GM12878 (cell line): ENCODE results near the gene PRKG1. TPM values are rescaled to one million over a fixed set of nuclear protein-coding genes. Genes with fewer than 3 reads are reported as not detected.

Source experiments
- ATAC-seq: fragments of 200-7000 bp; cut with Tn5 transposase; 3 replicates; pipeline ENCODE4 v1.9.1; 2020; ENCODE audit warnings: mild to moderate bottlenecking, moderate library complexity
- BruUV-seq: library from RNA; stranded (reverse); fragments of 400-500 nt; replicated peaks from 2 replicates; lab custom pipeline; 2021; lab: Mats Ljungman, UMichigan
- CTCF ChIA-PET: fragments of 300-600 bp; sonication (Branson Sonifier 250); formaldehyde crosslinking; extraction: SDS; loops from one replicate; lab custom pipeline; 2021; ENCODE audit warnings: inconsistent platforms; lab: Yijun Ruan, JAX
- POLR2A ChIA-PET: fragments of 350-600 bp; formaldehyde crosslinking; extraction: SDS; loops from one replicate; lab custom pipeline; 2021; ENCODE audit warnings: inconsistent platforms; lab: Charles Lee
- RAD21 ChIA-PET: fragments of 300-600 bp; sonication (Branson Sonifier 250); formaldehyde crosslinking; loops from one replicate; lab custom pipeline; 2023; ENCODE audit warnings: antibody characterized with exemption; ENCODE audit not compliant: unreplicated experiment; lab: Charles Lee
- SMC1A ChIA-PET: fragments of 300-600 bp; sonication (Branson Sonifier 250); formaldehyde crosslinking; loops from one replicate; lab custom pipeline; 2023; ENCODE audit not compliant: unreplicated experiment, uncharacterized antibody; lab: Charles Lee
- DNase-seq: peaks from one replicate; pipeline ENCODE4 v3.0.0-alpha.2; 2011; ENCODE audit warnings: low read depth, low spot score
- FAIRE-seq: peaks from 3 replicates; lab custom pipeline; 2011; peaks lifted over from hg19 to GRCh38; lab: Jason Lieb, UNC
- H2AFZ ChIP-seq: 2 replicates; pipeline ENCODE4 v1.6.0; 2011; ENCODE audit warnings: low read depth, low read length, control low read depth; ENCODE audit not compliant: control insufficient read depth
- H3K27ac ChIP-seq: 2 replicates; pipeline ENCODE4 v1.5.1; 2011; ENCODE audit warnings: control low read depth; ENCODE audit not compliant: control insufficient read depth, insufficient read depth
- H3K27me3 ChIP-seq, 2 experiments: replicated peaks in 1 of 2; 2 replicates each; pipeline versions ENCODE4 v1.6.0 to v1.6.1; 2011; ENCODE audit warnings: low read length in 1 of 2; ENCODE audit not compliant: control insufficient read depth in 2 of 2, insufficient read depth in 2 of 2
- H3K36me3 ChIP-seq, 2 experiments: 2 replicates each; pipeline ENCODE4 v1.5.1; 2011; ENCODE audit warnings: low read length in 1 of 2; ENCODE audit not compliant: control insufficient read depth in 2 of 2, insufficient read depth in 2 of 2
- H3K4me1 ChIP-seq: 2 replicates; pipeline ENCODE4 v1.6.1; 2011; ENCODE audit warnings: mild to moderate bottlenecking, low read length, moderate library complexity, mixed read lengths; ENCODE audit not compliant: control insufficient read depth, insufficient read depth
- H3K4me2 ChIP-seq: 2 replicates; pipeline ENCODE4 v1.6.0; 2011; ENCODE audit warnings: control low read depth; ENCODE audit not compliant: control insufficient read depth, insufficient read depth
- H3K4me3 ChIP-seq: fragments of 200-600 bp; sonication (generic); 2 replicates; pipeline ENCODE4 v1.5.1; 2016
- H3K79me2 ChIP-seq: 2 replicates; pipeline ENCODE4 v1.6.0; 2011; ENCODE audit warnings: low read length; ENCODE audit not compliant: control insufficient read depth, insufficient read depth
- H3K9ac ChIP-seq: 2 replicates; pipeline ENCODE4 v1.8.0; 2011; ENCODE audit warnings: low read length, control low read depth, mixed read lengths; ENCODE audit not compliant: control insufficient read depth, insufficient read depth
- H3K9me3 ChIP-seq: replicated peaks from 3 replicates; pipeline ENCODE4 v1.5.1; 2011; ENCODE audit warnings: mild to moderate bottlenecking, low read length; ENCODE audit not compliant: control insufficient read depth, insufficient read depth
- H4K20me1 ChIP-seq: 2 replicates; pipeline ENCODE4 v1.6.0; 2011; ENCODE audit not compliant: control insufficient read depth, insufficient read depth
- KDM1A ChIP-seq: fragments of 200-600 bp; sonication (generic); IDR thresholded peaks from 2 replicates; pipeline ENCODE4 v1.6.1; 2016; ENCODE audit warnings: borderline replicate concordance
- LARP7 ChIP-seq: fragments of 450-650 bp; IDR thresholded peaks from 2 replicates; pipeline ENCODE4 v1.6.1; 2017; ENCODE audit warnings: mild to moderate bottlenecking
- POLR2AphosphoS2 ChIP-seq: IDR thresholded peaks from 2 replicates; pipeline ENCODE4 v1.6.1; 2011; ENCODE audit warnings: low read depth, mild to moderate bottlenecking, low read length, improper control_type of control experiment, moderate library complexity
- SUPT20H ChIP-seq: IDR thresholded peaks from 2 replicates; pipeline ENCODE4 v1.6.1; 2011; ENCODE audit warnings: low read depth, mild to moderate bottlenecking, low read length, moderate library complexity, borderline replicate concordance; ENCODE audit not compliant: control insufficient read depth
- WGBS: methylation state at CpG from one replicate; pipeline ENCODE4 v1.1.6; 2016; ENCODE audit warnings: low lambda C conversion rate; ENCODE audit not compliant: insufficient replicate concordance, insufficient coverage; ENCODE audit errors: missing lambda C conversion rate; 5-methylcytosine and 5-hydroxymethylcytosine counted together
- in situ Hi-C: fragments of 300-500 bp; cut with MboI; formaldehyde crosslinking; loops from 9 replicates; pipeline ENCODE4 v1.14.3; 2018; ENCODE audit warnings: mixed read lengths
- intact Hi-C: fragments of 100-400 bp; cut with micrococcal nuclease; formaldehyde crosslinking; loops from one replicate; pipeline ENCODE4 v1.14.2; 2022; ENCODE audit not compliant: unreplicated experiment
- polyA plus RNA-seq, 11 experiments: library from polyadenylated mRNA; depleted of rRNA in 4 of 11; unstranded in 6 of 11; stranded (reverse) in 5 of 11; fragments of >200 nt; fragmentation: Nextera tagmentation in 4 of 11; fragmentation: Illumina TruSeq in 1 of 11; extraction: Ambion mirVana in 4 of 11; extraction: Trizol in 1 of 11; gene quantifications; 1 replicate in 1 of 11; 2 replicates in 10 of 11; pipeline versions ENCODE4 v1.2.1 to v1.2.3, GENCODE V29; 2011 to 2016; ENCODE audit warnings: inconsistent platforms in 2 of 11, missing spikeins in 2 of 11, low read depth in 1 of 11
- total RNA-seq, 4 experiments: library from RNA; depleted of rRNA in 3 of 4; stranded (reverse); fragments of >200 nt in 3 of 4; fragmentation: Illumina TruSeq in 1 of 4; extraction: Trizol in 1 of 4; gene quantifications; 2 replicates each; pipeline versions ENCODE4 v1.2.1 to v1.2.3, GENCODE V29; 2013 to 2021
- TF ChIP-seq, protein P1 (sequence below): fragments of 150-350 bp; IDR thresholded peaks from 2 replicates; pipeline ENCODE4 v1.6.1; 2014; ENCODE audit warnings: mild to moderate bottlenecking, low read depth, low read length
- TF ChIP-seq, protein P2 (sequence below), 3 experiments: IDR thresholded peaks in 2 of 3; conservative IDR thresholded peaks in 1 of 3; 2 replicates each; pipeline ENCODE4 v1.5.1; 2011; ENCODE audit warnings: low read depth in 3 of 3, low read length in 3 of 3, mild to moderate bottlenecking in 3 of 3, control low read depth in 2 of 3, moderate library complexity in 2 of 3, inconsistent platforms in 1 of 3, mixed read lengths in 1 of 3; ENCODE audit not compliant: control insufficient read depth in 2 of 3, insufficient read depth in 1 of 3; ENCODE audit errors: extremely low read depth in 1 of 3

PRKG1 gene
- total and polyA plus RNA-seq, 10 of the 15 experiments (the other 5 are each of a cell fraction or from before 2014, with no cell fraction given) = 0.04 to 0.05 TPM; not detected in 8

DNA sequence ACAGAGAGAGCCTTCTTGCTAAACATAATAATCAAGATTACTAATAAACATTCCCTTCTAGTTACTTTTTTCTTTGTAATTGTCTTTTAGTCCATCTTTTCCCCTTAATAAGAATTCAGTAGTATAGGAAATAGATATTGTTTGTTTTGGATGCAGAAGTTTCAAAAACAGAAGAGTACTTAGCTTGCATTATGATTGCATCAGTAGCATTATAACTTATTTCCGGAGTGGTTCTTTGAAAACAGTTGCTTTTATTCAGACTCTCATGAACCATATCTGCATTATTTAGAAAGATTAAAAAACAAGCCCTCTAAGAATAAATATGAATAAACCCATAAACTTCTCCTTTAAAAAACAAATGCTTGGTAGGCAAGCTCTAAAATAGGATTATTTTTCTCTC is 1205.8 kb downstream of the PRKG1 start:
- H3K9me3 ChIP-seq = no peaks in the 10 kb centered on the region
- WGBS = 67% methylated on average over 1 of the region's 1 CpG
- no peak overlapping the region for H3K4me2 ChIP-seq
- no peaks in the 10 kb centered on the region for H3K4me1 ChIP-seq
- DNase-seq (no peak), FAIRE-seq (no peak), ATAC-seq (no peak)
- in situ Hi-C loops (no loop called here), intact Hi-C loops (no loop called here)
- TF ChIP-seq SUPT20H = no peak
- TF ChIP-seq POLR2AphosphoS2 = no peak
- TF ChIP-seq KDM1A = no peak
- TF ChIP-seq, protein P1, sequence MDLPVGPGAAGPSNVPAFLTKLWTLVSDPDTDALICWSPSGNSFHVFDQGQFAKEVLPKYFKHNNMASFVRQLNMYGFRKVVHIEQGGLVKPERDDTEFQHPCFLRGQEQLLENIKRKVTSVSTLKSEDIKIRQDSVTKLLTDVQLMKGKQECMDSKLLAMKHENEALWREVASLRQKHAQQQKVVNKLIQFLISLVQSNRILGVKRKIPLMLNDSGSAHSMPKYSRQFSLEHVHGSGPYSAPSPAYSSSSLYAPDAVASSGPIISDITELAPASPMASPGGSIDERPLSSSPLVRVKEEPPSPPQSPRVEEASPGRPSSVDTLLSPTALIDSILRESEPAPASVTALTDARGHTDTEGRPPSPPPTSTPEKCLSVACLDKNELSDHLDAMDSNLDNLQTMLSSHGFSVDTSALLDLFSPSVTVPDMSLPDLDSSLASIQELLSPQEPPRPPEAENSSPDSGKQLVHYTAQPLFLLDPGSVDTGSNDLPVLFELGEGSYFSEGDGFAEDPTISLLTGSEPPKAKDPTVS = no peak
- TF ChIP-seq, protein P2, sequence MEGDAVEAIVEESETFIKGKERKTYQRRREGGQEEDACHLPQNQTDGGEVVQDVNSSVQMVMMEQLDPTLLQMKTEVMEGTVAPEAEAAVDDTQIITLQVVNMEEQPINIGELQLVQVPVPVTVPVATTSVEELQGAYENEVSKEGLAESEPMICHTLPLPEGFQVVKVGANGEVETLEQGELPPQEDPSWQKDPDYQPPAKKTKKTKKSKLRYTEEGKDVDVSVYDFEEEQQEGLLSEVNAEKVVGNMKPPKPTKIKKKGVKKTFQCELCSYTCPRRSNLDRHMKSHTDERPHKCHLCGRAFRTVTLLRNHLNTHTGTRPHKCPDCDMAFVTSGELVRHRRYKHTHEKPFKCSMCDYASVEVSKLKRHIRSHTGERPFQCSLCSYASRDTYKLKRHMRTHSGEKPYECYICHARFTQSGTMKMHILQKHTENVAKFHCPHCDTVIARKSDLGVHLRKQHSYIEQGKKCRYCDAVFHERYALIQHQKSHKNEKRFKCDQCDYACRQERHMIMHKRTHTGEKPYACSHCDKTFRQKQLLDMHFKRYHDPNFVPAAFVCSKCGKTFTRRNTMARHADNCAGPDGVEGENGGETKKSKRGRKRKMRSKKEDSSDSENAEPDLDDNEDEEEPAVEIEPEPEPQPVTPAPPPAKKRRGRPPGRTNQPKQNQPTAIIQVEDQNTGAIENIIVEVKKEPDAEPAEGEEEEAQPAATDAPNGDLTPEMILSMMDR (IDR thresholded peaks at IDR 0.05 in 2 of 3, conservative IDR thresholded peaks at IDR 0.05 in 1 of 3; ENCODE audit: control insufficient read depth in 2 of 3, extremely low read depth in 1 of 3, insufficient read depth in 1 of 3, low read depth in 3 of 3, low read length in 3 of 3) = no peak
- no peak for TF ChIP-seq LARP7
- H4K20me1 ChIP-seq = no peaks in the 10 kb centered on the region
- no peaks in the 10 kb centered on the region for H3K27me3 ChIP-seq
- SMC1A ChIA-PET = no interaction called here
- no peak overlapping the region for H3K27ac ChIP-seq
- no peak overlapping the region for H2AFZ ChIP-seq
- BruUV-seq = no TSS peak
- POLR2A ChIA-PET = no interaction called here
- no peaks in the 10 kb centered on the region for H3K79me2 ChIP-seq
- no peak overlapping the region for H3K4me3 ChIP-seq
- CTCF ChIA-PET = no interaction called here
- H3K36me3 ChIP-seq = no peaks in the 10 kb centered on the region
- no peak overlapping the region for H3K9ac ChIP-seq
- RAD21 ChIA-PET = no interaction called here
